DND-41 (cell line): Measurements from ENCODE around the gene CISD3.

Experiments used
- ATAC-seq: fragments of 200-7000 bp; cut with Tn5 transposase; 3 replicates; pipeline ENCODE4 v1.9.1; 2021; ENCODE audit warnings: low read depth; ENCODE audit not compliant: insufficient read depth
- DNase-seq: peaks from one replicate; pipeline ENCODE4 v3.0.0-alpha.2; 2020
- H2AFZ ChIP-seq: 2 replicates; pipeline ENCODE4 v1.6.0; 2012; ENCODE audit warnings: low read depth, low read length
- H3K27ac ChIP-seq: 2 replicates; pipeline ENCODE4 v1.5.1; 2012; ENCODE audit warnings: low read length, inconsistent platforms
- H3K27me3 ChIP-seq: fragments of 200-600 bp; sonication (generic); 2 replicates; pipeline ENCODE4 v1.6.0; 2012; ENCODE audit warnings: low read length, mild to moderate bottlenecking, inconsistent platforms; ENCODE audit not compliant: insufficient read depth, poor library complexity
- H3K36me3 ChIP-seq: 2 replicates; pipeline ENCODE4 v1.5.1; 2012; ENCODE audit warnings: low read length, inconsistent platforms; ENCODE audit not compliant: insufficient read depth
- H3K4me1 ChIP-seq: 2 replicates; pipeline ENCODE4 v1.5.1; 2012; ENCODE audit warnings: mild to moderate bottlenecking, low read length; ENCODE audit not compliant: insufficient read depth
- H3K4me2 ChIP-seq: 2 replicates; pipeline ENCODE4 v1.6.0; 2012; ENCODE audit warnings: mild to moderate bottlenecking, moderate library complexity, low read length, inconsistent platforms; ENCODE audit not compliant: insufficient read depth
- H3K4me3 ChIP-seq, 2 experiments: fragments of 200-600 bp in 1 of 2; shearing (Covaris generic) in 1 of 2; 2 replicates each; pipeline ENCODE4 v1.5.1; 2012 to 2016; ENCODE audit warnings: inconsistent platforms in 2 of 2, low read length in 2 of 2, mild to moderate bottlenecking in 2 of 2, low read depth in 1 of 2, moderate library complexity in 1 of 2
- H3K79me2 ChIP-seq: 2 replicates; pipeline ENCODE4 v1.6.0; 2012; ENCODE audit warnings: low read length, inconsistent platforms; ENCODE audit not compliant: insufficient read depth
- H3K9ac ChIP-seq: 2 replicates; pipeline ENCODE4 v1.6.0; 2012; ENCODE audit warnings: low read depth, mild to moderate bottlenecking, inconsistent platforms, low read length, moderate library complexity
- H3K9me3 ChIP-seq: 2 replicates; pipeline ENCODE4 v1.5.1; 2012; ENCODE audit warnings: low read length, moderate library complexity, mild to moderate bottlenecking, inconsistent platforms; ENCODE audit not compliant: insufficient read depth, severe bottlenecking
- H4K20me1 ChIP-seq: 2 replicates; pipeline ENCODE4 v1.6.0; 2012; ENCODE audit warnings: low read length; ENCODE audit not compliant: insufficient read depth
- CTCF ChIP-seq: IDR thresholded peaks from 2 replicates; pipeline ENCODE4 v1.5.1; 2012; ENCODE audit warnings: borderline replicate concordance, low read length, moderate library complexity, mild to moderate bottlenecking; ENCODE audit not compliant: poor library complexity, severe bottlenecking; ENCODE audit errors: extremely low read depth
- EZH2 ChIP-seq: IDR thresholded peaks from 3 replicates; pipeline ENCODE4 v1.6.1; 2012; ENCODE audit warnings: borderline replicate concordance, low read depth, mild to moderate bottlenecking, moderate library complexity, low read length, inconsistent platforms; ENCODE audit not compliant: severe bottlenecking

Gene CISD3

GRCh38 chr17:38729886-38730525 lies at the start of gene CISD3:
Gene CISD3 (plus strand): TSS chr17:38730341. CDS start chr17:38730359, 18 bp downstream.
- peak within 1 kb of the TSS; percentile 50 to 87 for H3K4me3 ChIP-seq
- peak within 1 kb of the TSS; percentile 84 for H3K4me2 ChIP-seq
- H3K4me1 ChIP-seq, result peaks cover 82% of the 10 kb centered on the region
- TF ChIP-seq CTCF, result peak; percentile 86
- no peak for TF ChIP-seq EZH2
- H2AFZ ChIP-seq, result peak within 1 kb of the TSS; percentile 84
- H4K20me1 ChIP-seq, result peaks cover 22% of the 10 kb centered on the region
- H3K27me3 ChIP-seq, result no peaks in the 10 kb centered on the region
- H3K9me3 ChIP-seq, result no peaks in the 10 kb centered on the region
- H3K36me3 ChIP-seq, result peaks cover 39% of the 10 kb centered on the region
- peak within 1 kb of the TSS; percentile 74 for H3K9ac ChIP-seq
- DNase-seq (peak; percentile 88), ATAC-seq (peak; percentile 68)
- peaks cover 40% of the 10 kb centered on the region for H3K79me2 ChIP-seq
- H3K27ac ChIP-seq, result peak within 1 kb of the TSS; percentile 98

- no peaks in the 10 kb centered on the region for H3K27me3 ChIP-seq
- ATAC-seq (no peak), DNase-seq (no peak)
- H3K4me1 ChIP-seq, result peaks cover 8% of the 10 kb centered on the region
- no peak overlapping the region for H3K9ac ChIP-seq
- H3K36me3 ChIP-seq, result no peaks in the 10 kb centered on the region
- H3K4me3 ChIP-seq, result no peak overlapping the region
- H3K27ac ChIP-seq, result no peak overlapping the region
- no peak overlapping the region for H2AFZ ChIP-seq
- H4K20me1 ChIP-seq, result no peaks in the 10 kb centered on the region
- no peaks in the 10 kb centered on the region for H3K9me3 ChIP-seq
- no peak overlapping the region for H3K4me2 ChIP-seq
- no peaks in the 10 kb centered on the region for H3K79me2 ChIP-seq
- TF ChIP-seq CTCF (no peak), EZH2 (no peak)
These were observed 49.0 kb upstream of the CISD3 start for GRCh38 chr17:38681096-38681495.

- Histone ChIP-seq H3K4me1 (no peaks in the 10 kb centered on the region), H3K27ac (no peak overlapping the region), H3K27me3 (no peaks in the 10 kb centered on the region), H2AFZ (no peak overlapping the region), H3K4me2 (no peak overlapping the region), H3K9ac (no peak overlapping the region), H3K36me3 (no peaks in the 10 kb centered on the region), H3K4me3 (no peak overlapping the region), H3K9me3 (no peaks in the 10 kb centered on the region), H4K20me1 (no peaks in the 10 kb centered on the region), H3K79me2 (no peaks in the 10 kb centered on the region)
- no peak for ATAC-seq
- TF ChIP-seq EZH2 (no peak), CTCF (no peak)
- DNase-seq, result no peak
These were observed 44.6 kb upstream of the CISD3 start for GRCh38 chr17:38685491-38685890.

GRCh38 chr17:38687286-38687685 lies 42.9 kb upstream of the CISD3 start:
- no peaks in the 10 kb centered on the region for H3K36me3 ChIP-seq
- no peaks in the 10 kb centered on the region for H3K27me3 ChIP-seq
- H4K20me1 ChIP-seq, result no peaks in the 10 kb centered on the region
- no peak overlapping the region for H2AFZ ChIP-seq
- no peaks in the 10 kb centered on the region for H3K9me3 ChIP-seq
- TF ChIP-seq CTCF (no peak), EZH2 (no peak)
- no peak overlapping the region for H3K4me2 ChIP-seq
- H3K9ac ChIP-seq, result no peak overlapping the region
- ATAC-seq (no peak), DNase-seq (no peak)
- no peak overlapping the region for H3K27ac ChIP-seq
- no peak overlapping the region for H3K4me3 ChIP-seq
- no peaks in the 10 kb centered on the region for H3K4me1 ChIP-seq
- H3K79me2 ChIP-seq, result no peaks in the 10 kb centered on the region
